ENCODE measurements around the gene CMPK1. TPM values are rescaled to one million over a fixed set of nuclear protein-coding genes. Genes with fewer than 3 reads are reported as not detected.
A peak's percentile ranks its signal among the peaks of the same experiment; 100 is the strongest.

CMPK1 gene
- total and polyA plus RNA-seq, 12 donors = 41.4 to 81.5 (median 74.7) TPM

GRCh38 chr1:47333922-47334764, 553 bp downstream of the CMPK1 start:
- TF ChIP-seq, protein P1, sequence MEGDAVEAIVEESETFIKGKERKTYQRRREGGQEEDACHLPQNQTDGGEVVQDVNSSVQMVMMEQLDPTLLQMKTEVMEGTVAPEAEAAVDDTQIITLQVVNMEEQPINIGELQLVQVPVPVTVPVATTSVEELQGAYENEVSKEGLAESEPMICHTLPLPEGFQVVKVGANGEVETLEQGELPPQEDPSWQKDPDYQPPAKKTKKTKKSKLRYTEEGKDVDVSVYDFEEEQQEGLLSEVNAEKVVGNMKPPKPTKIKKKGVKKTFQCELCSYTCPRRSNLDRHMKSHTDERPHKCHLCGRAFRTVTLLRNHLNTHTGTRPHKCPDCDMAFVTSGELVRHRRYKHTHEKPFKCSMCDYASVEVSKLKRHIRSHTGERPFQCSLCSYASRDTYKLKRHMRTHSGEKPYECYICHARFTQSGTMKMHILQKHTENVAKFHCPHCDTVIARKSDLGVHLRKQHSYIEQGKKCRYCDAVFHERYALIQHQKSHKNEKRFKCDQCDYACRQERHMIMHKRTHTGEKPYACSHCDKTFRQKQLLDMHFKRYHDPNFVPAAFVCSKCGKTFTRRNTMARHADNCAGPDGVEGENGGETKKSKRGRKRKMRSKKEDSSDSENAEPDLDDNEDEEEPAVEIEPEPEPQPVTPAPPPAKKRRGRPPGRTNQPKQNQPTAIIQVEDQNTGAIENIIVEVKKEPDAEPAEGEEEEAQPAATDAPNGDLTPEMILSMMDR (IDR thresholded peaks at IDR 0.05) = peak in 5 of 9 donors; percentile 19 to 61 (median 28)
- Histone ChIP-seq H3K9me3 (no peaks in the 10 kb centered on the region), H3K36me3 (peaks cover 0 to 5% (median 0%) of the 10 kb centered on the region in 9 donors), H3K27me3 (no peaks in the 10 kb centered on the region), H3K4me1 (peaks cover 0 to 56% (median 41%) of the 10 kb centered on the region in 9 donors), H3K27ac (peak overlapping the region; percentile 95 to 100 (median 99)), H3K4me3 (peak overlapping the region; percentile 63 to 99 (median 90))
- WGBS, 2 donors = 1% methylated on average over 66 to 90 of the region's 90 CpGs
- peak; percentile 75 to 83 for DNase-seq
- ATAC-seq = peak; percentile 92 to 97 (median 96)
- intact Hi-C loops (cut with DNase I) = loop anchor here in 4 of 10 donors (1.0 to 10.0 kb wide), 4 partner anchors 19 to 142 kb away; partner anchors contain the start of genes PDZK1IP1 (in 3 of the 4) and STIL (in 2 of the 4)

- Histone ChIP-seq H3K4me1 (peaks cover 0 to 59% (median 41%) of the 10 kb centered on the region in 9 donors), H3K4me3 (peak overlapping the region; percentile 63 to 99 (median 90)), H3K27ac (peak overlapping the region; percentile 95 to 100 (median 99)), H3K36me3 (peaks cover 0 to 8% (median 0%) of the 10 kb centered on the region in 9 donors), H3K9me3 (no peaks in the 10 kb centered on the region), H3K27me3 (no peaks in the 10 kb centered on the region)
- ATAC-seq (no peak), DNase-seq (no peak)
- 52 to 56% methylated on average over 9 of the region's 9 CpGs for WGBS, 2 donors
- intact Hi-C loops (cut with DNase I) = loop anchor here in 3 of 10 donors (5.0 to 10.0 kb wide), 2 partner anchors 140 to 143 kb away; partner anchors contain the start of gene PDZK1IP1 (in 3 of the 3)
- TF ChIP-seq, protein P1 (IDR thresholded peaks at IDR 0.05) = no peak
Observed at GRCh38 chr1:47334765-47335435, 1.3 kb downstream of the CMPK1 start.

DNA sequence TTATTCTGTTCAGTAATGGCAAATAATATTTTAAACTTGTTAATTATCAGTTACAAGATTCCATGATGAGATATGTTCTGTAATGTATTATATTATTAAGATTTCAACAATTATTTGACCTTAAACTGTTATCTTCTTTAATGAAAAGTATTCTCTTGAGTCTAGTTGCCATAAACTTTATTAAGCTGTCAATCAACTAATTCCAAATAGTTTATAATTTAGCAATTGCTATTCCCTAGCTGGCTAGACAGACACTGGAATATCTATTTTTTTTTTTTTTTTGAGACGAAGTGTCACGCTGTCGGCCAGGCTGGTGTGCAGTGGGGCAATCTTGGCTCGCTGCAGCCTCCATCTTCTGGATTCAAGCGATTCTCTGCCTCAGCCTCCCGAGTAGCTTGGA, 3.8 kb downstream of the CMPK1 start:
- Histone ChIP-seq H3K9me3 (no peaks in the 10 kb centered on the region), H3K4me1 (peaks cover 0 to 56% (median 36%) of the 10 kb centered on the region in 9 donors), H3K27me3 (no peaks in the 10 kb centered on the region), H3K27ac (no peak overlapping the region), H3K4me3 (no peak overlapping the region), H3K36me3 (peaks cover 0 to 10% (median 0%) of the 10 kb centered on the region in 9 donors)
- TF ChIP-seq, protein P1 (IDR thresholded peaks at IDR 0.05) = no peak
- ATAC-seq (no peak), DNase-seq (no peak)
- 81 to 82% methylated on average over 6 of the region's 6 CpGs for WGBS, 2 donors
- intact Hi-C loops (cut with DNase I) = loop anchor here in 2 of 10 donors (10.0 kb wide), 1 partner anchor 143 kb away; the partner anchor contains the start of gene PDZK1IP1 (in 2 of the 2)

All from heart right ventricle (tissue), 16 donors.